Measurements from ENCODE around the gene GAPVD1. TPM values are rescaled to one million over a fixed set of nuclear protein-coding genes. Genes with fewer than 3 reads are reported as not detected.
"Not testable (repeated sequence)": the region's sequence is repeated elsewhere in the genome, so short reads cannot be mapped to it uniquely, and the experiment has no call there.

The GAPVD1 gene
- total RNA-seq, 1 experiment from 2014 or later, result 39.5 TPM

DNA sequence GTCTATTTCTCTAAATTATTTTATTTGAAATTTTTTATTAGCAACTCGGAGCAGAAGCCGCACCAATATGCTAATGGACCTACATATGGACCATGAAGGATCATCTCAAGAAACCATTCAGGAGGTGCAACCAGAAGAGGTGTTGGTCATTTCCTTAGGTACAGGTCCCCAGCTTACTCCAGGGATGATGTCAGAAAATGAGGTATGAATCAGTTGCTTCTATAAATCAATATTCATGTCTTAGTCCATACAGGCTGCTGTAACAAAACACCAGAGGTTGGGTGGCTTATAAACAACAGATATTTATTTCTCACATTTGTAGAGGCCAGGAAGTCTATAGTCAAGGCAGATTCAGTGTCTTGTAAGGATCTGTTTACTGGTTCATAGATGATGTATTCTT, 50.8 kb downstream of the GAPVD1 start:
- no peak overlapping the region for H3K23ac ChIP-seq (ENCODE audit: insufficient read length, low read depth, low read length)
- DNase-seq, result no peak
- no peak overlapping the region for H3K27ac Mint-ChIP-seq
- no peak overlapping the region for H4K8ac ChIP-seq (replicated peaks; ENCODE audit: insufficient read length, low read depth, low read length)
- no peak overlapping the region for H3T11ph ChIP-seq (ENCODE audit: low read length)
- TF ChIP-seq, protein P1, sequence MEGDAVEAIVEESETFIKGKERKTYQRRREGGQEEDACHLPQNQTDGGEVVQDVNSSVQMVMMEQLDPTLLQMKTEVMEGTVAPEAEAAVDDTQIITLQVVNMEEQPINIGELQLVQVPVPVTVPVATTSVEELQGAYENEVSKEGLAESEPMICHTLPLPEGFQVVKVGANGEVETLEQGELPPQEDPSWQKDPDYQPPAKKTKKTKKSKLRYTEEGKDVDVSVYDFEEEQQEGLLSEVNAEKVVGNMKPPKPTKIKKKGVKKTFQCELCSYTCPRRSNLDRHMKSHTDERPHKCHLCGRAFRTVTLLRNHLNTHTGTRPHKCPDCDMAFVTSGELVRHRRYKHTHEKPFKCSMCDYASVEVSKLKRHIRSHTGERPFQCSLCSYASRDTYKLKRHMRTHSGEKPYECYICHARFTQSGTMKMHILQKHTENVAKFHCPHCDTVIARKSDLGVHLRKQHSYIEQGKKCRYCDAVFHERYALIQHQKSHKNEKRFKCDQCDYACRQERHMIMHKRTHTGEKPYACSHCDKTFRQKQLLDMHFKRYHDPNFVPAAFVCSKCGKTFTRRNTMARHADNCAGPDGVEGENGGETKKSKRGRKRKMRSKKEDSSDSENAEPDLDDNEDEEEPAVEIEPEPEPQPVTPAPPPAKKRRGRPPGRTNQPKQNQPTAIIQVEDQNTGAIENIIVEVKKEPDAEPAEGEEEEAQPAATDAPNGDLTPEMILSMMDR (conservative IDR thresholded peaks at IDR 0.05), result no peak
- no peak overlapping the region for H3K4ac ChIP-seq (ENCODE audit: low read depth, low read length)
- no peak overlapping the region for H2AFZ ChIP-seq (ENCODE audit: low read length)
- no peak overlapping the region for H4K91ac ChIP-seq (ENCODE audit: insufficient read length, low read depth, low read length)
- no peak overlapping the region for H3K4me3 Mint-ChIP-seq
- H2BK12ac ChIP-seq (ENCODE audit: insufficient read length, low read depth, low read length), result no peak overlapping the region
- no peak overlapping the region for H3K9ac ChIP-seq (ENCODE audit: extremely low read depth, insufficient read length, low read length)
- H2BK120ac ChIP-seq (ENCODE audit: low read depth, low read length, poor library complexity, severe bottlenecking), result no peak overlapping the region
- no peaks in the 10 kb centered on the region for H3K27me3 Mint-ChIP-seq (ENCODE audit: low read depth)
- H4K20me1 ChIP-seq (ENCODE audit: control insufficient read depth, insufficient read depth, insufficient read length), result no peaks in the 10 kb centered on the region
- no peak overlapping the region for H3K56ac ChIP-seq (ENCODE audit: insufficient read length, low read depth, low read length)
- H3K27me3 ChIP-seq (ENCODE audit: insufficient read depth, low read length), result no peaks in the 10 kb centered on the region
- H2BK20ac ChIP-seq (ENCODE audit: low read depth, low read length, poor library complexity, severe bottlenecking), result no peak overlapping the region
- no peak overlapping the region for H3K27ac ChIP-seq (ENCODE audit: insufficient read length, low read depth, low read length)
- H2BK5ac ChIP-seq (ENCODE audit: insufficient read length, low read length), result no peak overlapping the region
- H3K4me1 Mint-ChIP-seq, result peaks cover 5% of the 10 kb centered on the region in 2 experiments; a peak in 3 of 4 replicates
- no peak overlapping the region for H3K18ac ChIP-seq (ENCODE audit: insufficient read length, low read depth, low read length)
- no peaks in the 10 kb centered on the region for H3K79me1 ChIP-seq (ENCODE audit: insufficient read depth, low read depth, low read length, poor library complexity, severe bottlenecking)
- H3K9me3 ChIP-seq (ENCODE audit: control insufficient read depth, low read depth, low read length), result no peaks in the 10 kb centered on the region
- no peak overlapping the region for H3K14ac ChIP-seq (ENCODE audit: insufficient read depth, low read length)
- H3K79me2 ChIP-seq (ENCODE audit: insufficient read depth, low read length), result no peaks in the 10 kb centered on the region
- no peak overlapping the region for H2BK15ac ChIP-seq (ENCODE audit: low read depth, low read length)
- H3K9me3 Mint-ChIP-seq, result peaks cover 0 to 3% of the 10 kb centered on the region in 2 experiments; a peak in 1 of 5 replicates
- no peak overlapping the region for H3K4me2 ChIP-seq (ENCODE audit: insufficient read depth, insufficient read length, low read length)
- WGBS (ENCODE audit: extremely low coverage, insufficient read length, low lambda C conversion rate), result no CpG with 5 or more reads among the region's 2 CpGs
- peaks cover 36 to 64% (median 56%) of the 10 kb centered on the region in 3 experiments for H3K36me3 Mint-ChIP-seq (ENCODE audit: insufficient read depth in 1 of 3, low read depth in 3 of 3)
- H2AK5ac ChIP-seq (ENCODE audit: insufficient read length, low read length), result no peak overlapping the region
- no peaks in the 10 kb centered on the region for H3K23me2 ChIP-seq (ENCODE audit: insufficient read length, low read depth, low read length, poor library complexity, severe bottlenecking)
- H3K4me1 ChIP-seq (ENCODE audit: insufficient read depth, low read length), result no peaks in the 10 kb centered on the region
- no peak overlapping the region for H4K5ac ChIP-seq (ENCODE audit: insufficient read length, low read depth, low read length)

DNA sequence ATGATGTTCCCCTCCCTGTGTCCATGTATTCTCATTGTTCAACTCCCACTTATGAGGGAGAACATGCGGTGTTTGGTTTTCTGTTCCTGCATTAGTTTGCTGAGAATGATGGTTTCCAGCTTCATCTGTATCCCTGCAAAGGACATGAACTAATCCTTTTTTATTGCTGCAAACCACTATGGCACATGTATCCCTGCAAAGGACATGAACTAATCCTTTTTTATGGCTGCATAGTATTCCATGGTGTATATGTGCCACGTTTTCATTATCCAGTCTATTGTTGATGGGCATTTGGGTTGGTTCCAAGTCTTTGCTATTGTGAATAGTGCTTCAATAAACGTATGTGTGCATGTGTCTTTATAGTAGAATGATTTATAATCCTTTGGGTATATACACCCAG, 54.7 kb downstream of the GAPVD1 start:
- H3K79me1 ChIP-seq (ENCODE audit: insufficient read depth, low read depth, low read length, poor library complexity, severe bottlenecking); DNase-seq; H3T11ph ChIP-seq (ENCODE audit: low read length); H3K4me2 ChIP-seq (ENCODE audit: insufficient read depth, insufficient read length, low read length); H3K9me3 ChIP-seq (ENCODE audit: control insufficient read depth, low read depth, low read length); H2AK5ac ChIP-seq (ENCODE audit: insufficient read length, low read length); H3K4me3 Mint-ChIP-seq; H3K4me1 Mint-ChIP-seq; H3K4ac ChIP-seq (ENCODE audit: low read depth, low read length); H3K27me3 ChIP-seq (ENCODE audit: insufficient read depth, low read length); H3K23me2 ChIP-seq (ENCODE audit: insufficient read length, low read depth, low read length, poor library complexity, severe bottlenecking); H3K27ac ChIP-seq (ENCODE audit: insufficient read length, low read depth, low read length); H4K5ac ChIP-seq (ENCODE audit: insufficient read length, low read depth, low read length); H3K18ac ChIP-seq (ENCODE audit: insufficient read length, low read depth, low read length); H4K20me1 ChIP-seq (ENCODE audit: control insufficient read depth, insufficient read depth, insufficient read length); H3K56ac ChIP-seq (ENCODE audit: insufficient read length, low read depth, low read length); H2BK5ac ChIP-seq (ENCODE audit: insufficient read length, low read length); H3K9me3 Mint-ChIP-seq; H3K23ac ChIP-seq (ENCODE audit: insufficient read length, low read depth, low read length); H2BK15ac ChIP-seq (ENCODE audit: low read depth, low read length); H3K9ac ChIP-seq (ENCODE audit: extremely low read depth, insufficient read length, low read length); H3K27me3 Mint-ChIP-seq (ENCODE audit: low read depth); H4K91ac ChIP-seq (ENCODE audit: insufficient read length, low read depth, low read length); H3K27ac Mint-ChIP-seq; H2BK12ac ChIP-seq (ENCODE audit: insufficient read length, low read depth, low read length); H3K4me1 ChIP-seq (ENCODE audit: insufficient read depth, low read length); H3K79me2 ChIP-seq (ENCODE audit: insufficient read depth, low read length); H4K8ac ChIP-seq (replicated peaks; ENCODE audit: insufficient read length, low read depth, low read length); H3K14ac ChIP-seq (ENCODE audit: insufficient read depth, low read length); H2BK20ac ChIP-seq (ENCODE audit: low read depth, low read length, poor library complexity, severe bottlenecking); H2AFZ ChIP-seq (ENCODE audit: low read length); H2BK120ac ChIP-seq (ENCODE audit: low read depth, low read length, poor library complexity, severe bottlenecking): not testable (repeated sequence)
- no CpG with 5 or more reads among the region's 3 CpGs for WGBS (ENCODE audit: extremely low coverage, insufficient read length, low lambda C conversion rate)
- H3K36me3 Mint-ChIP-seq (ENCODE audit: insufficient read depth in 1 of 3, low read depth in 3 of 3), result peaks cover 38 to 53% (median 52%) of the 10 kb centered on the region in 3 experiments

All from H9 (cell line).